Glomerular visceral epithelial cell (primary cell): ENCODE data around the gene IFNA6.

Experiments
- DNase-seq: peaks from one replicate; pipeline ENCODE4 v3.0.0-alpha.2; 2016; ENCODE audit errors: extremely low spot score

The IFNA6 gene

GRCh38 chr9:21331676-21332402 is 18.8 kb downstream of the IFNA6 start:
- DNase-seq: no peak

DNA sequence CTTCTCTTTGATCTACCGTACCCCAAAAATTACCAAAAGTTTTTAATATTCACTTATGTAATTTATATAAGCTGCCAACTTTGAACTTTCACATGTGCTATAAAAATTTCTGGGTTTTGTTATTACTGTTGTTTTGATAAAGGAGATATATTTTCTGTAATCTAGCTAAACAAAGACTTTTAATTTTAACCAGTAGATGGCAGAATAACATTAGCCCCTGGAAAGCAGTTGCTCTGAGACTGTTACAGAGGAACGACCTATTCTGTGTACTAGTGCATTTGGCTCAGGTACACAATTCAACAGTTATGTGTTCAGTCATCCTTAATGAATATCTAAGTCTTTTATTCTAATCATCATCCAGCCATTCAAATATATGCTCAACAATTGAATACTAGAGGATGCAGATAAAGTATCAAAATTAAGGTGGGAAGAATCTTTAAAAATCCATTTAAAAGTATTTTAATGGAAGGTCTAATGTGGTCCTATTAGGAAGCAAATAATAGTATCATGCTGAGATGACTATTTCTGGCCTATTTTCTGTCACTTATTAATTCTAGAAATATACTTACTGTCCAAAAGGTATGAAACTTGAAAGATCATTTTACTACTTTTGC is 24.1 kb downstream of the IFNA6 start:
- peak; percentile 47 for DNase-seq

DNA sequence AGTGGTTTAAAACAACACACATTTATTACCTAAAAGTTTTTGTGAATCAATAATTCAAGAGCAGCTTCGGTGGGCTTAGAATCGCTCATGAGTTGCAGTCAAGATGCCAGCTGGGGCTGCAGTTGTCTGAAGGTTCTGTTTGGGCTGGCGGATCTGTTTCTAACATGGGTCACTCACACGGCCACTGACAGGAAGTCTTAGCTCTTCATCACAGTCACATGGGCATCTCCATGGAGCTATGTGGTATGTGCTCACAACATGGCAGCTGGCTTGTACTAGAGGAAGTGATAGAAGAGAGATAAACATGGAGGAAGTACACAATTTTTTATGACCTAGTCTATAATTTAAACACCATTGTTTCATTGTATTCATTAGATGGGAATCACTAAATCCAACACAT is 26.6 kb downstream of the IFNA6 start:
- DNase-seq: no peak

DNA sequence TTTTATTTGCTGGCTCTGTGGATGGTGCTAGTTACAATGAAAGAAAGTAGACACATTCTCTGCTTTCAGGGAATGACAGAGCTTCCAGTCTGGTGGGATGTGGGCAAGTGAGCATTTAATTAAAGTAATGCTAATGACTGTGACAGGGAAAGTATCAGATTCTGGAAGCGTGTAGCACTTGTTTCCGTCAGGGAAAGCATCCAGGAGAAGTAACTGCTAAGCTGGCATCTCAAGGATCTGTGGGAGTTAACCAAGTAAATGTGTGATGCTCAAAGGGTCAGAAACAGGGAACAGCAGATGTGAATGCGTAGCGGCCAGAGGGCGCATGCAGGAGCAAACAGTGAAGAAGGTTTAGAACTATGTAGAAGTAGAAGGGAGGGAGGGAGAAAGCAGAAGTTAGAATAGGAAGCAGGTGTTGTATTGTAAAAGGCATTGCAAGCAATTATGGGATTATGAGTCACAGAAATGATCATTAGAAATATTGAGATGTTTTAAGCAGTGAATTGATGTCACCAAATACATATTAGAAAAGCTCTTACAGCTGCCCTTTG is 27.7 kb downstream of the IFNA6 start:
- no peak for DNase-seq

- DNase-seq: no peak
These were observed 30.2 kb downstream of the IFNA6 start for GRCh38 chr9:21320465-21320864.

DNA sequence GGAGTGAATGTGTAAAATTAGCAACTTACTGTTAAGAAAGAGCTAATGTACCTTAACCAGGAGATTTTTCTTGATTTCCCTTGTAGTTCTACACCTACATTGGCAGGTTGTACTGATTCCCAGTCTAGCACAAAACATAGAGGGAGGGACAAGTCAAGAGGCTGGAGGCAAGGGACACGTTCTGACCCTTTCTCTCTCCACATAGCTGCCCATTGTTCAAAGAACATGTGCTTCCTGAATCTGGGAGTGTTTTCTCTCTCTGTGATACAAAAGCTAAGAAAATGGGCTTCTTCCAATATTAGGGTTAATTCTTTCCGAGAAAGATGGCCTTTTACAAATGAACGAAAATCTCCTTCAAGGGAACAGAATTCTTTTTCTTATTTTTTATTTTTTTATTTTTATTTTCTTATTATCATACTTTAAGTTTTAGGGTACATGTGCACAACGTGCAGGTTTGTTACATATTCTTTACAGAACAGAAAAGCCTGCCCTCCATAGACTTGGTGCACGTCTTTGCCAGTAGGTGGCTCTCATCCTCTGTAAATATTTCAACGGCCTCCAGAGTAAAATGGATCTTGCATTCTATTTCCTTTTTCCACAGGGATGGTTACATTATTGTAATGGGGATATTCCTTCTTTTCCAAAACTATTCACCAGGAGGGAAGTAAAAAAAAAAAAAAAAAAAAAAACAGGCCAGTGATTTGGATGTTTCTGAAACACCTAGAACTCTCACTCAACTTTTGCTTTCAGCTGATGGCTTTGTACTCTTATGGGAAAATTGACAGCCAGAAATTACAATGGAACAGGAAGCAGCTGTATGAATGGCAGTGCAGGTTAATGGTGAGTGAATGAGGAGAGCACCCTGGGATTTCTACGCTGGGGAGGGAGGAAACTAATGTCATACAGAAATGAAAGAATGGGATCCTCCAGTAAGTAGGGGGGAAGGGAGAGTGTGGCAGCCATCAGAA is 32.4 kb downstream of the IFNA6 start:
- DNase-seq: peak; percentile 48

- DNase-seq: no peak
These were observed 33.8 kb downstream of the IFNA6 start for GRCh38 chr9:21316860-21317259.

DNA sequence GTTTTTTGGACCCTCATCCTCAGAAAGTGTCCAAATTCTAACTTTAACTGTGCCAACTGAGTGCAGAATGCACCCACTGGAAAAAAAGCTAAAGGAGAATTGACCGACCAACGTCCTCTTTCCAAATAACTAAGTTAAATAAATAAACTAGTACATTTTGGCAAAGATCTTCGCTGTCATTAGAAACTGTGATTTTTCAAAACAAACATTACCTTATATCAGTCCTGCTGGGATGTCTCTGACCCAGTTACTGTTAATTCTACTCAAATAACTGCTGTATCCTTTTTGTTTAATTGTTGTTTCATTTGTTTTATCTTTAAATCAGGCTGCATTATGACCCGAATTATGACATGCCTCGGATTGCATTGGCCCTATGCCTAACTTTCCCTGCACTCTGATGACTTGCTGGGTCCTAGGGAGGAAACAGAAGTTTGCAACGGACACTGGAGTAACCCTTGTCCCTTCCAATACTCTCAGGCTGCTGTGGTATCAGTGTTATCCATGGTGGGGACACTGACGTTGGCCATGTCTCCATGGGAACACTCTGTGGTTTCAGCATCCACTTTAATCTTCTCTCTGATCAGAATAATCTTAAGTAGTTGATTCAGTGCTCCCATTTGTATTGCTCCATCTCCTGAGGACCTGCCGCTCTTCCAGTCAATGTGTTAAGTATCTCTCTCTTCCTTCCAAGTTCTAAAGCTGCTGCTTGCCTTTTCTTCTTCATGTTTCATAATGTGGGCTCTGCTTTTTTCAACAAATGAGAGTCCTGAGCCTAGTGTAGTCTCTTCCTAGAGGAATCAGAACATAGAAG is 34.5 kb downstream of the IFNA6 start:
- DNase-seq: no peak

GRCh38 chr9:21314152-21314551 is 36.5 kb downstream of the IFNA6 start:
- DNase-seq: no peak

- no peak for DNase-seq
These were observed 38.8 kb downstream of the IFNA6 start for GRCh38 chr9:21311889-21312288.

DNA sequence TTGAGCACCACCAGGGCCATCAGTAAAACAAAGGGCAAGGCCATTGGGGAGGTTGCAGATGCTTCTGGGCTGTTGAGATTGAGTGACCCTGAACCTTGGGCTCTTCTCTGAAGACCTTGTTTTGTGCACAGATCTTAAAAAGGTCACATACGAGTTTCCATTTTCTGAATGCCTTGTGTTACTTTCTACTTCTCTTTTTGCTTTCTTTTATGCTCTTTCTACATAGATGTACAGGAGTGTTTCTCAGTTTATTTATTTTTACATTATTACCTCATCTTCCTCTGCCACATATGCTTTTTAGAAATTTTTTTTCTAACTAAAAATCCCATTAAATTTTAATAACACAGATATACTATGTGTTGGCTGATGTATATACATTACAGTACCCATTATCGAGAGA is 45.5 kb downstream of the IFNA6 start, which contains the start of gene IFNA5:
TSS of gene IFNA5 (minus strand) at position 101 of the 400 bp plus-strand sequence. CDS start at position 44, 57 bp downstream.
- DNase-seq: no peak
